ENCODE measurements around the gene C20orf144.
"Not testable (repeated sequence)": the region's sequence is repeated elsewhere in the genome, so short reads cannot be mapped to it uniquely, and the experiment has no call there.

Gene C20orf144

DNA sequence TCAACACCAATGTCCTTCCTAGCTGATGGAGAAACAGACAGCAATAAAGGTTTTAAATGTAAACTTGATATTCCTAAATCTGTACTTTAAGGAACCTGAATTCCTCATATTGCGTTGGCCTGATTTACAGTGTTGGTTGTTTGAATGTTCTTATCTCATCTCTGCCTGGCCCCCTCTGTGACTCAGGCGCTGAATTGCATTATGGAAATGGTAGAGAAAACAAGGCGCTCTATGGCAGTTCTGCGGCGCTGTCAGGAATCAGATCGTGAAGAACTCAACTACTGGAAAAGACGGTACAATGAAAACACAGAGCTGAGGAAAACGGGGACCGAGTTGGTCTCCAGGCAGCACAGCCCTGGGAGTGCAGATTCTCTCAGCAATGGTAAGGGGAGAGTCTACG lies 32.6 kb upstream of the C20orf144 start:
- no peaks in the 10 kb centered on the region for H3K27me3 ChIP-seq (ENCODE audit: insufficient read depth, low read length, poor library complexity, severe bottlenecking)
- no peaks in the 10 kb centered on the region for H3K9me2 ChIP-seq (replicated peaks; ENCODE audit: low read depth, low read length)
- no peaks in the 10 kb centered on the region for H3K79me2 ChIP-seq (ENCODE audit: insufficient read depth, low read length)
- no peak overlapping the region for H3K4me2 ChIP-seq (ENCODE audit: low read depth, low read length, poor library complexity, severe bottlenecking)
- H3K4me1 ChIP-seq (ENCODE audit: insufficient read depth, low read length, poor library complexity, severe bottlenecking): peaks cover 6% of the 10 kb centered on the region
- H3K9ac ChIP-seq (ENCODE audit: low read depth, low read length, poor library complexity, severe bottlenecking): no peak overlapping the region
- peaks cover 55% of the 10 kb centered on the region; the same call in 1 of the 2 replicates for H3K36me3 ChIP-seq (ENCODE audit: insufficient read depth, low read length)
- no peak overlapping the region for H3K4me3 ChIP-seq (ENCODE audit: low read length, poor library complexity, severe bottlenecking)
- H3F3A ChIP-seq (ENCODE audit: low read depth): no peaks in the 10 kb centered on the region
- no peaks in the 10 kb centered on the region for H3K9me3 ChIP-seq (ENCODE audit: insufficient read depth, low read depth, low read length)
- TF ChIP-seq EZH2phosphoT487 (IDR thresholded peaks at IDR 0.05; ENCODE audit: borderline replicate concordance) (no peak), CTCF (conservative IDR thresholded peaks at IDR 0.05; ENCODE audit: low read length) (no peak)
- no peaks in the 10 kb centered on the region for H4K20me1 ChIP-seq (ENCODE audit: insufficient read depth, low read length, poor library complexity, severe bottlenecking)
- no peak overlapping the region for H2AFZ ChIP-seq (ENCODE audit: low read length)

DNA sequence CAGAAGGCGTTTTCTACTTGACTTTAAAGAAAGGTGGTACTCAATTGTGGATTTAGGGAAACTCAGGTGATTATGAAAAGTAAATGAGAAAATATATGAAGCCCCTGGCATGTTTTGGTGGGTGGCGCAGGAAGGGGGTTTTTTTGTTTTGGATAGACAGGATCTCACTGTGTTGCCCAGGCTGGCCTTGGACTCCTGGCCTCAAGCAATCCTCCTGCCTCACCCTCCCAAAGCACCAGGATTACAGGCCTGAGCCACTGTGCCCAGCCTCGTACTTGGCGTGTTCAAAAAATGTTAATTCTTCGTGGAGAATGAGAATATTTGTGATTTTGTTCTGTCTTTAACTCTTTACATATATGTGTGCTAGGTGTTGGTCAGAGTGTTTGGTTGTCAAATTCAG lies 32.1 kb upstream of the C20orf144 start:
- no peaks in the 10 kb centered on the region for H3K79me2 ChIP-seq (ENCODE audit: insufficient read depth, low read length)
- H3K4me2 ChIP-seq (ENCODE audit: low read depth, low read length, poor library complexity, severe bottlenecking): no peak overlapping the region
- H3K27me3 ChIP-seq (ENCODE audit: insufficient read depth, low read length, poor library complexity, severe bottlenecking): no peaks in the 10 kb centered on the region
- H4K20me1 ChIP-seq (ENCODE audit: insufficient read depth, low read length, poor library complexity, severe bottlenecking): no peaks in the 10 kb centered on the region
- H3F3A ChIP-seq (ENCODE audit: low read depth): no peaks in the 10 kb centered on the region
- H3K4me1 ChIP-seq (ENCODE audit: insufficient read depth, low read length, poor library complexity, severe bottlenecking): peaks cover 6% of the 10 kb centered on the region
- TF ChIP-seq CTCF (conservative IDR thresholded peaks at IDR 0.05; ENCODE audit: low read length) (no peak), EZH2phosphoT487 (IDR thresholded peaks at IDR 0.05; ENCODE audit: borderline replicate concordance) (no peak)
- no peaks in the 10 kb centered on the region for H3K9me3 ChIP-seq (ENCODE audit: insufficient read depth, low read depth, low read length)
- H2AFZ ChIP-seq (ENCODE audit: low read length): no peak overlapping the region
- no peak overlapping the region for H3K9ac ChIP-seq (ENCODE audit: low read depth, low read length, poor library complexity, severe bottlenecking)
- peaks cover 50% of the 10 kb centered on the region; the same call in 1 of the 2 replicates for H3K36me3 ChIP-seq (ENCODE audit: insufficient read depth, low read length)
- H3K4me3 ChIP-seq (ENCODE audit: low read length, poor library complexity, severe bottlenecking): no peak overlapping the region
- H3K9me2 ChIP-seq (replicated peaks; ENCODE audit: low read depth, low read length): no peaks in the 10 kb centered on the region

GRCh38 chr20:33630507-33630906 lies 31.6 kb upstream of the C20orf144 start:
- H3K4me3 ChIP-seq (ENCODE audit: low read length, poor library complexity, severe bottlenecking): no peak overlapping the region
- no peaks in the 10 kb centered on the region for H4K20me1 ChIP-seq (ENCODE audit: insufficient read depth, low read length, poor library complexity, severe bottlenecking)
- H3K4me1 ChIP-seq (ENCODE audit: insufficient read depth, low read length, poor library complexity, severe bottlenecking): peaks cover 6% of the 10 kb centered on the region
- no peaks in the 10 kb centered on the region for H3F3A ChIP-seq (ENCODE audit: low read depth)
- no peaks in the 10 kb centered on the region for H3K9me2 ChIP-seq (replicated peaks; ENCODE audit: low read depth, low read length)
- no peak overlapping the region for H3K9ac ChIP-seq (ENCODE audit: low read depth, low read length, poor library complexity, severe bottlenecking)
- no peaks in the 10 kb centered on the region for H3K27me3 ChIP-seq (ENCODE audit: insufficient read depth, low read length, poor library complexity, severe bottlenecking)
- no peak overlapping the region for H3K4me2 ChIP-seq (ENCODE audit: low read depth, low read length, poor library complexity, severe bottlenecking)
- no peaks in the 10 kb centered on the region for H3K9me3 ChIP-seq (ENCODE audit: insufficient read depth, low read depth, low read length)
- no peak overlapping the region for H2AFZ ChIP-seq (ENCODE audit: low read length)
- no peak for TF ChIP-seq CTCF (conservative IDR thresholded peaks at IDR 0.05; ENCODE audit: low read length)
- no peak for TF ChIP-seq EZH2phosphoT487 (IDR thresholded peaks at IDR 0.05; ENCODE audit: borderline replicate concordance)
- H3K79me2 ChIP-seq (ENCODE audit: insufficient read depth, low read length): no peaks in the 10 kb centered on the region
- H3K36me3 ChIP-seq (ENCODE audit: insufficient read depth, low read length): peaks cover 47% of the 10 kb centered on the region; the same call in 1 of the 2 replicates

DNA sequence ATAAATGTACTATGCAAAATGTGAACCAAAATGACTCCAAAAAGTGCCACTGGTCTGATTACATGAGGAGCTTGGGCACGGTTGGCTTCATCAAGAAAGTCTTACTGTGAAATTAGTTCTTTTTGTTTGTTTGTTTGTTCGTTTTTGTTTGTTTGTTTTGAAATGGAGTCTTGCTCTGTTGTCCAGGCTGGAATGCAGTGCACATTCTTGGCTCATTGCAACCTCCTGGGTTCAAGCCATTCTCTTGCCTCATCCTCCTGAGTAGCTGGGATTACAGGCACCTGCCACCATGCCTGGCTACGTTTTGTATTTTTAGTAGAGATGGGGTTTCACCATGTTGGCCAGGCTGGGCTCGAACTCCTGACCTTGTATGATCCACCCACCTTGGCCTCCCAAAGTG lies 30.2 kb upstream of the C20orf144 start:
- not testable (repeated sequence) for H3K9ac ChIP-seq (ENCODE audit: low read depth, low read length, poor library complexity, severe bottlenecking); H3K4me2 ChIP-seq (ENCODE audit: low read depth, low read length, poor library complexity, severe bottlenecking)
- peaks cover 44% of the 10 kb centered on the region; the same call in 1 of the 2 replicates for H3K36me3 ChIP-seq (ENCODE audit: insufficient read depth, low read length)

More for the DNA sequence above, 30.2 kb upstream of the C20orf144 start:
- not testable (repeated sequence) for H3K27me3 ChIP-seq (ENCODE audit: insufficient read depth, low read length, poor library complexity, severe bottlenecking); H2AFZ ChIP-seq (ENCODE audit: low read length); H3K79me2 ChIP-seq (ENCODE audit: insufficient read depth, low read length); H4K20me1 ChIP-seq (ENCODE audit: insufficient read depth, low read length, poor library complexity, severe bottlenecking); H3K9me2 ChIP-seq (replicated peaks; ENCODE audit: low read depth, low read length); H3K9me3 ChIP-seq (ENCODE audit: insufficient read depth, low read depth, low read length); H3F3A ChIP-seq (ENCODE audit: low read depth); H3K4me1 ChIP-seq (ENCODE audit: insufficient read depth, low read length, poor library complexity, severe bottlenecking); H3K4me3 ChIP-seq (ENCODE audit: low read length, poor library complexity, severe bottlenecking)
